ENCODE data around the gene FRMD5.

Gene FRMD5

DNA sequence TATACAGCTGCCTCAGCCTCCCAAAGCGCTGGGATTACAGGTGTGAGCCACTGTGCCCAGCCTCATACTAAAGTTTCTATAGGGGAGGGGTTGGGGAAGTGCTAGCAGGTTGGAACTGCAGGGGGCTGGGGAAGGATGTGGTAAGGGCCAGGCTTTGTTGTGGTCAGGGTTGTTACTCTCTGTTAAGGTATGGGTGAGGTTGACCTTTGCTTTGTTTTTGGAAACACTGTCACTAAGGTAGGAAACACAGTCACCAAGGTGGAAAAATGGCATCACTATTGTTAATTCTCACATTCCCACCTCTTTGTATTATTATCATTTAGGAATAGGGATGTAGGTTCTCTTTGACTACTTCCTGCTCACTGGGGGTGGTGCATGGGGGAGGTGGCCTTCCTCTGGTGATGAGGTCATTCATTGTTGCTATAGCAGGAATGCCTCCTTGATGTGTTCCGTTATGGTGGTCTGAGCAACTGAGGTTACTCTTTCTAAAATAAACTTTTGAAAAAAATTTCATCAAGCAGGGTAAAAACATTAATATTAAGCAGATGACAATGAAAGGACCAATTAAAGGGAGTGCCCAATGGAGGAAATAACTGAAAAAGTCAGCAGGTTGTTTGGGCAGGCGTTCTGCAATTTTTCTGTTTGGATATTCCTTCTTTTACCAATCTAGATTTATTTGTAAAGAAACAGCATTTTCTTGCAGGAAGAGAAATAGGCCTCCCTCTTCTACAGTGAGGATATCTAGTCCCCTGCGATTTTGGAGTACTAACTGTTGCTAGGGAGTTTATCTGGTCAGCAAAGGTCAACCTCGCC lies 217.8 kb downstream of the FRMD5 start:
- no peak overlapping the region for H3K4me3 ChIP-seq (ENCODE audit: low read length)
- H3K9me2 ChIP-seq (replicated peaks; ENCODE audit: control insufficient read depth, low read length), result no peaks in the 10 kb centered on the region
- no peaks in the 10 kb centered on the region for H4K20me1 ChIP-seq (ENCODE audit: control insufficient read depth, insufficient read depth, low read depth, low read length)
- H3F3A ChIP-seq (ENCODE audit: control insufficient read depth, insufficient read depth), result no peaks in the 10 kb centered on the region
- peaks cover 15% of the 10 kb centered on the region for H3K27me3 ChIP-seq (ENCODE audit: control insufficient read depth, low read length)
- no peaks in the 10 kb centered on the region for H3K36me3 ChIP-seq (ENCODE audit: control insufficient read depth, low read length)
- H3K4me1 ChIP-seq (ENCODE audit: control insufficient read depth, low read length), result peaks cover 7% of the 10 kb centered on the region; the same call in 1 of the 2 replicates
- no peak overlapping the region for H3K27ac ChIP-seq (ENCODE audit: low read depth, low read length)
- no peaks in the 10 kb centered on the region for H3K9me3 ChIP-seq (ENCODE audit: control insufficient read depth, insufficient read depth, low read length)
- no peak overlapping the region; the same call in 1 of the 2 replicates for H3K4me2 ChIP-seq (ENCODE audit: low read length)
- TF ChIP-seq EZH2phosphoT487 (IDR thresholded peaks at IDR 0.05; ENCODE audit: borderline replicate concordance, low read length), result no peak
- TF ChIP-seq, protein P1, sequence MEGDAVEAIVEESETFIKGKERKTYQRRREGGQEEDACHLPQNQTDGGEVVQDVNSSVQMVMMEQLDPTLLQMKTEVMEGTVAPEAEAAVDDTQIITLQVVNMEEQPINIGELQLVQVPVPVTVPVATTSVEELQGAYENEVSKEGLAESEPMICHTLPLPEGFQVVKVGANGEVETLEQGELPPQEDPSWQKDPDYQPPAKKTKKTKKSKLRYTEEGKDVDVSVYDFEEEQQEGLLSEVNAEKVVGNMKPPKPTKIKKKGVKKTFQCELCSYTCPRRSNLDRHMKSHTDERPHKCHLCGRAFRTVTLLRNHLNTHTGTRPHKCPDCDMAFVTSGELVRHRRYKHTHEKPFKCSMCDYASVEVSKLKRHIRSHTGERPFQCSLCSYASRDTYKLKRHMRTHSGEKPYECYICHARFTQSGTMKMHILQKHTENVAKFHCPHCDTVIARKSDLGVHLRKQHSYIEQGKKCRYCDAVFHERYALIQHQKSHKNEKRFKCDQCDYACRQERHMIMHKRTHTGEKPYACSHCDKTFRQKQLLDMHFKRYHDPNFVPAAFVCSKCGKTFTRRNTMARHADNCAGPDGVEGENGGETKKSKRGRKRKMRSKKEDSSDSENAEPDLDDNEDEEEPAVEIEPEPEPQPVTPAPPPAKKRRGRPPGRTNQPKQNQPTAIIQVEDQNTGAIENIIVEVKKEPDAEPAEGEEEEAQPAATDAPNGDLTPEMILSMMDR (IDR thresholded peaks at IDR 0.05; ENCODE audit: low read depth, low read length, poor library complexity, severe bottlenecking), result no peak
- H3K79me2 ChIP-seq (ENCODE audit: control insufficient read depth, low read length), result no peaks in the 10 kb centered on the region

DNA sequence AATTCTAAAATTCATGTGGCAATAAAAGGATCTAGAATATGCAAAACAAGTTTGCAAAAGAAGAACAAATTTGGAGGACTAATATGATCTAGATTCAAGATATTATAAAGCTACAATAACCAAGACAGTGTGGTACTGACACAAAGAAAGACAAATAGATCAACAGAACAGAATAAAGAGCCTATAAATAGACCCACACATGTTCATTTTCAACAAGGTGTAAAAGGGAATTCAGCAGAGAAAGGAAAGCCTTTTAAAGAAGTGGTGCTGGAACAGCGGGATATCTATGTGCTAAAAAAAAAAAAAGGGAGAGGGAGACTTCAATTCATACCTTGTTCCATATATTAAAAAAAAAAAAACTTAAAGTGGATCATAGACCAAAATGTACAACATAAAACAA lies 219.3 kb downstream of the FRMD5 start:
- Histone ChIP-seq H3K9me3 (ENCODE audit: control insufficient read depth, insufficient read depth, low read length) (no peaks in the 10 kb centered on the region), H3K9me2 (replicated peaks; ENCODE audit: control insufficient read depth, low read length) (no peaks in the 10 kb centered on the region), H3K4me1 (ENCODE audit: control insufficient read depth, low read length) (peaks cover 7% of the 10 kb centered on the region; the same call in 1 of the 2 replicates), H3F3A (ENCODE audit: control insufficient read depth, insufficient read depth) (no peaks in the 10 kb centered on the region), H3K36me3 (ENCODE audit: control insufficient read depth, low read length) (no peaks in the 10 kb centered on the region), H4K20me1 (ENCODE audit: control insufficient read depth, insufficient read depth, low read depth, low read length) (no peaks in the 10 kb centered on the region), H3K79me2 (ENCODE audit: control insufficient read depth, low read length) (no peaks in the 10 kb centered on the region), H3K27ac (ENCODE audit: low read depth, low read length) (no peak overlapping the region), H3K27me3 (ENCODE audit: control insufficient read depth, low read length) (peaks cover 7% of the 10 kb centered on the region; the same call in 1 of the 2 replicates), H3K4me2 (ENCODE audit: low read length) (no peak overlapping the region), H3K4me3 (ENCODE audit: low read length) (no peak overlapping the region)
- TF ChIP-seq, protein P1 (IDR thresholded peaks at IDR 0.05; ENCODE audit: low read depth, low read length, poor library complexity, severe bottlenecking), result no peak
- no peak for TF ChIP-seq EZH2phosphoT487 (IDR thresholded peaks at IDR 0.05; ENCODE audit: borderline replicate concordance, low read length)

DNA sequence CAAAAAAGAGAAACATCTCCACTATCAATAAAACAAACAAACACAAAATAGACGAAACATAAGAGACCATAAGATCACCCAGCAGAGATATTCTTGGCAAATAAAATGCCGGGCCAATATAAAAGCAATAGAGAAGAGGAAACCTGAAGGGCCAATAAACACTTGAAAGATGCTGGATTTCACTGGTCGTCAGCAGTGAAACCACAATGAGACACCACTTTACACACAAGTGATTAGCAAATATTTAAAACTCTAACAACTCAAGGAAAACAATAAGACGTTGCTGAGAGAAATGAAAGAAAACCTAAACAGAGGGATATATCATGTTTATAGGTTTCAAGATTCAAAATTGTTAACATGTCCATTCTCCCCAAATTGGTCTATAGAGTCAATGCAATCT lies 219.7 kb downstream of the FRMD5 start:
- TF ChIP-seq, protein P1 (IDR thresholded peaks at IDR 0.05; ENCODE audit: low read depth, low read length, poor library complexity, severe bottlenecking), result no peak
- no peak for TF ChIP-seq EZH2phosphoT487 (IDR thresholded peaks at IDR 0.05; ENCODE audit: borderline replicate concordance, low read length)
- no peaks in the 10 kb centered on the region for H4K20me1 ChIP-seq (ENCODE audit: control insufficient read depth, insufficient read depth, low read depth, low read length)

More for the DNA sequence above, 219.7 kb downstream of the FRMD5 start:
- Histone ChIP-seq H3K9me2 (replicated peaks; ENCODE audit: control insufficient read depth, low read length) (no peaks in the 10 kb centered on the region), H3K79me2 (ENCODE audit: control insufficient read depth, low read length) (no peaks in the 10 kb centered on the region), H3K27ac (ENCODE audit: low read depth, low read length) (no peak overlapping the region), H3F3A (ENCODE audit: control insufficient read depth, insufficient read depth) (no peaks in the 10 kb centered on the region), H3K4me3 (ENCODE audit: low read length) (no peak overlapping the region), H3K9me3 (ENCODE audit: control insufficient read depth, insufficient read depth, low read length) (no peaks in the 10 kb centered on the region), H3K27me3 (ENCODE audit: control insufficient read depth, low read length) (peaks cover 7% of the 10 kb centered on the region; the same call in 1 of the 2 replicates), H3K4me1 (ENCODE audit: control insufficient read depth, low read length) (peaks cover 7% of the 10 kb centered on the region; the same call in 1 of the 2 replicates), H3K36me3 (ENCODE audit: control insufficient read depth, low read length) (no peaks in the 10 kb centered on the region), H3K4me2 (ENCODE audit: low read length) (no peak overlapping the region)
